K562 (cell line): ENCODE results near the gene PPDPF.

ENCODE experiments used
- EZH2 ChIP-seq: IDR thresholded peaks from 2 replicates; pipeline ENCODE4 v1.6.1; 2012; ENCODE audit warnings: low read depth, mild to moderate bottlenecking, inconsistent platforms, low read length, borderline replicate concordance
- GABPB1 ChIP-seq: sonication (generic); formaldehyde crosslinking; IDR thresholded peaks from 2 replicates; pipeline ENCODE4 v1.8.0; 2022; ENCODE audit warnings: mild to moderate bottlenecking, missing genetic modification reagents
- PRPF4 ChIP-seq: fragments of 200-400 bp; formaldehyde crosslinking; IDR thresholded peaks from one replicate; pipeline ENCODE4 v1.6.1; 2017; ENCODE audit warnings: low read length, low read depth, mild to moderate bottlenecking; ENCODE audit not compliant: insufficient read depth, poor library complexity, severe bottlenecking
- RFX1 ChIP-seq: fragments of 450-650 bp; IDR thresholded peaks from 2 replicates; pipeline ENCODE4 v1.6.1; 2016; ENCODE audit warnings: mild to moderate bottlenecking, moderate library complexity
- SRSF3 ChIP-seq: fragments of 200-400 bp; formaldehyde crosslinking; IDR thresholded peaks from 2 replicates; pipeline ENCODE4 v1.6.1; 2016; ENCODE audit warnings: mild to moderate bottlenecking, low read length, moderate library complexity; ENCODE audit not compliant: insufficient read depth
- YY1 ChIP-seq, 3 experiments: IDR thresholded peaks; 2 replicates each; pipeline ENCODE4 v1.6.1; 2011; ENCODE audit warnings: low read length in 2 of 3, mild to moderate bottlenecking in 2 of 3, moderate library complexity in 2 of 3, borderline replicate concordance in 1 of 3, control low read depth in 1 of 3, low read depth in 1 of 3; ENCODE audit not compliant: insufficient read depth in 3 of 3, insufficient replicate concordance in 2 of 3, control insufficient read depth in 1 of 3, insufficient read length in 1 of 3; ENCODE audit errors: extremely low read depth in 1 of 3
- ZNF324 ChIP-seq: fragments of 250-450 bp; sonication (Bioruptor Pico); IDR thresholded peaks from 2 replicates; pipeline ENCODE4 v1.4.0; 2020; ENCODE audit warnings: mild to moderate bottlenecking

DNA sequence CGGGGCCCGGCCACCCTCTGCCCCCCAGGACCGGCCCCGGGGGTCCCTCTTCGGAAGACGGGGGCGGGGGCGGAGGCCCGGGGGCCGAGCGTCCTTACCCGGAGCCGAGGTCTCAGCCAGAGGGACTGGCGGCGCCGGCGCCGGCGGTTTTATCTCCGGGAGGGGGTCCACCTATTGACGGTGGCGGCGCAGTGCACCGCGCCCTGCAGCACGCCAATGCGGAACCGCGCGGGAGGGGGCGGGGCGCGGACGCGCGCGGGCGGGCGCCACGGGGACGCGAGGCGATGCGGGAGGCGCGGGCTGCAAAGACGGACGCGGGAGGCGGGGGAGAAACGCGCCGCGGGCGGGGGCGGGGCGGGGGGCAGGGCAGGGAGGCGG is 21.6 kb upstream of the PPDPF start, which contains the start of gene EEF1A2:
- no peak for TF ChIP-seq GABPB1
- TF ChIP-seq YY1 (IDR thresholded peaks at IDR 0.05; ENCODE audit: borderline replicate concordance in 1 of 3, control insufficient read depth in 1 of 3, extremely low read depth in 1 of 3, insufficient read depth in 3 of 3, insufficient read length in 1 of 3, insufficient replicate concordance in 2 of 3, low read depth in 1 of 3, low read length in 2 of 3): no peak
- no peak for TF ChIP-seq SRSF3
- TF ChIP-seq RFX1: no peak
- no peak for TF ChIP-seq EZH2
- TF ChIP-seq PRPF4: no peak
- no peak for TF ChIP-seq ZNF324 (CRISPR knock-in tag)
